K562 (cell line): ENCODE data around the gene EDA. TPM values are rescaled to one million over a fixed set of nuclear protein-coding genes. Genes with fewer than 3 reads are reported as not detected.

ENCODE experiments used
- ATAC-seq: fragments of 200-7000 bp; cut with Tn5 transposase; 3 replicates; pipeline ENCODE4 v1.9.1; 2020; ENCODE audit warnings: moderate library complexity
- BruUV-seq: library from RNA; stranded (reverse); fragments of 400-500 nt; replicated peaks from 2 replicates; lab custom pipeline; 2021; lab: Mats Ljungman, UMichigan
- CTCF ChIA-PET: fragments of 300-600 bp; formaldehyde crosslinking; extraction: SDS; loops from one replicate; lab custom pipeline; 2021; ENCODE audit warnings: low intra/inter-chr PET ratio; lab: Yijun Ruan, JAX
- POLR2A ChIA-PET: fragments of 300-600, 350-650 bp; sonication (Branson Sonifier 250); formaldehyde crosslinking; extraction: SDS; loops from one replicate; lab custom pipeline; 2021; ENCODE audit warnings: antibody characterized with exemption, inconsistent platforms; lab: Yijun Ruan, JAX
- DNase-seq, 4 experiments: peaks; one replicate each; pipeline versions ENCODE4 v3.0.0 to v3.0.0-alpha.2; 2011 to 2018; ENCODE audit warnings: low spot score in 3 of 4, mixed read lengths in 3 of 4; ENCODE audit errors: extremely low read depth in 1 of 4
- FAIRE-seq: peaks from 2 replicates; lab custom pipeline; 2011; peaks lifted over from hg19 to GRCh38; lab: Jason Lieb, UNC
- H2AFZ ChIP-seq: 2 replicates; pipeline ENCODE4 v1.6.0; 2011; ENCODE audit warnings: low read depth, low read length, control low read depth, inconsistent platforms
- H3K27ac ChIP-seq: fragments of 200-600 bp; 3 replicates; pipeline ENCODE4 v1.8.0; 2011; ENCODE audit warnings: low read depth, mild to moderate bottlenecking, control low read depth, inconsistent platforms, low read length, moderate library complexity, mixed read lengths; ENCODE audit errors: extremely low read depth
- H3K27me3 ChIP-seq, 2 experiments: fragments of 300-600 bp in 1 of 2; 2 replicates in 1 of 2; 3 replicates in 1 of 2; pipeline versions ENCODE4 v1.6.0 to v1.8.0; 2011; ENCODE audit warnings: inconsistent platforms in 2 of 2, low read length in 2 of 2, mild to moderate bottlenecking in 1 of 2, mixed read lengths in 1 of 2, moderate library complexity in 1 of 2; ENCODE audit not compliant: control insufficient read depth in 2 of 2, insufficient read depth in 2 of 2
- H3K36me3 ChIP-seq: fragments of 300-600 bp; 3 replicates; pipeline ENCODE4 v1.8.0; 2011; ENCODE audit warnings: mild to moderate bottlenecking, low read length, inconsistent platforms; ENCODE audit not compliant: control insufficient read depth, insufficient read depth
- H3K4me1 ChIP-seq, 2 experiments: fragments of 200-600 bp in 1 of 2; replicated peaks in 1 of 2; 2 replicates in 1 of 2; 3 replicates in 1 of 2; pipeline versions ENCODE4 v1.5.1 to v1.8.0; 2011; ENCODE audit warnings: inconsistent platforms in 2 of 2, low read length in 2 of 2, mild to moderate bottlenecking in 1 of 2, mixed read lengths in 1 of 2, moderate library complexity in 1 of 2; ENCODE audit not compliant: control insufficient read depth in 2 of 2, insufficient read depth in 2 of 2
- H3K4me2 ChIP-seq: 2 replicates; pipeline ENCODE4 v1.6.1; 2011; ENCODE audit warnings: low read length, control low read depth, inconsistent platforms, mixed read lengths; ENCODE audit not compliant: insufficient read depth
- H3K4me3 ChIP-seq: fragments of 200-600 bp; sonication (generic), shearing (Covaris generic); 2 replicates; pipeline ENCODE4 v1.5.1; 2016; ENCODE audit warnings: control low read depth, inconsistent platforms
- H3K79me2 ChIP-seq: fragments of 200-600 bp; 3 replicates; pipeline ENCODE4 v1.8.0; 2011; ENCODE audit warnings: low read length, inconsistent platforms; ENCODE audit not compliant: control insufficient read depth, insufficient read depth
- H3K9ac ChIP-seq, 2 experiments: 2 replicates each; pipeline versions ENCODE4 v1.6.0 to v1.6.1; 2011; ENCODE audit warnings: low read depth in 2 of 2, low read length in 2 of 2, control low read depth in 1 of 2, inconsistent platforms in 1 of 2, mild to moderate bottlenecking in 1 of 2, mixed read lengths in 1 of 2; ENCODE audit not compliant: insufficient read depth in 1 of 2
- H3K9me1 ChIP-seq: one replicate; pipeline ENCODE4 v1.6.0; 2011; ENCODE audit warnings: inconsistent platforms, mild to moderate bottlenecking, low read length, moderate library complexity; ENCODE audit not compliant: control insufficient read depth, insufficient read depth
- H3K9me3 ChIP-seq: replicated peaks from 2 replicates; pipeline ENCODE4 v1.5.1; 2011; ENCODE audit warnings: low read depth, low read length, inconsistent platforms; ENCODE audit not compliant: control insufficient read depth, insufficient read depth
- H4K20me1 ChIP-seq: replicated peaks from 2 replicates; pipeline ENCODE4 v1.6.1; 2011; ENCODE audit warnings: low read length, inconsistent platforms, mixed read lengths; ENCODE audit not compliant: control insufficient read depth, insufficient read depth
- ARHGAP35 ChIP-seq: fragments of 450-650 bp; IDR thresholded peaks from 2 replicates; pipeline ENCODE4 v1.6.1; 2018; ENCODE audit not compliant: partially characterized antibody
- FOS ChIP-seq: IDR thresholded peaks from 3 replicates; pipeline ENCODE4 v1.6.1; 2011; ENCODE audit not compliant: insufficient read length; ENCODE audit errors: extremely low read depth
- HDAC2 ChIP-seq: fragments of 450-650 bp; IDR thresholded peaks from 2 replicates; pipeline ENCODE4 v1.6.1; 2016; ENCODE audit warnings: mild to moderate bottlenecking
- HDGF ChIP-seq: fragments of 450-650 bp; IDR thresholded peaks from 2 replicates; pipeline ENCODE4 v1.6.1; 2016
- KHSRP ChIP-seq: fragments of 450-650 bp; IDR thresholded peaks from 2 replicates; pipeline ENCODE4 v1.6.1; 2017
- MYBL2 ChIP-seq, 2 experiments: fragments of 450-650 bp in 1 of 2; sonication (generic) in 1 of 2; formaldehyde crosslinking in 1 of 2; IDR thresholded peaks; 2 replicates each; pipeline versions ENCODE4 v1.6.1 to v1.8.1; 2017 to 2022; ENCODE audit warnings: borderline replicate concordance in 1 of 2, inconsistent platforms in 1 of 2, low read depth in 1 of 2, mild to moderate bottlenecking in 1 of 2, missing genetic modification reagents in 1 of 2, moderate library complexity in 1 of 2
- PHTF2 ChIP-seq: fragments of 250-450 bp; sonication (Bioruptor Pico); IDR thresholded peaks from 2 replicates; pipeline ENCODE4 v1.5.0; 2021; ENCODE audit warnings: mild to moderate bottlenecking
- TBL1XR1 ChIP-seq, 2 experiments: IDR thresholded peaks; 2 replicates each; pipeline ENCODE4 v1.6.1; 2012; ENCODE audit warnings: improper control_type of control experiment in 2 of 2, low read length in 2 of 2, mild to moderate bottlenecking in 1 of 2
- TCF7 ChIP-seq: sonication (generic); IDR thresholded peaks from 2 replicates; pipeline ENCODE4 v1.6.1; 2016; ENCODE audit warnings: antibody characterized with exemption, borderline replicate concordance
- ZNF143 ChIP-seq: sonication (generic); formaldehyde crosslinking; IDR thresholded peaks from 2 replicates; pipeline ENCODE4 v1.9.0; 2022; ENCODE audit warnings: mild to moderate bottlenecking, missing genetic modification reagents
- ZNF696 ChIP-seq: fragments of 250-450 bp; sonication (Bioruptor Pico); conservative IDR thresholded peaks from 2 replicates; pipeline ENCODE4 v1.4.0; 2020; ENCODE audit warnings: mild to moderate bottlenecking, moderate library complexity
- WGBS: fragments of 100-300 bp; shearing (Covaris generic); methylation state at CpG from one replicate; pipeline ENCODE4 v1.1.6; 2016; ENCODE audit warnings: low coverage, mixed read lengths; ENCODE audit not compliant: insufficient coverage; ENCODE audit errors: missing lambda C conversion rate; 5-methylcytosine and 5-hydroxymethylcytosine counted together
- in situ Hi-C: fragments of 300-500 bp; cut with MboI; formaldehyde crosslinking; loops from 4 replicates; pipeline ENCODE4 v1.15.0; 2018; ENCODE audit warnings: inconsistent platforms, mixed read lengths
- intact Hi-C: fragments of 100-400 bp; cut with micrococcal nuclease; formaldehyde crosslinking; loops from 2 replicates; pipeline ENCODE4 v1.14.2; 2022
- polyA plus RNA-seq, 8 experiments: library from polyadenylated mRNA; depleted of rRNA in 4 of 8; stranded (reverse) in 5 of 8; unstranded in 3 of 8; fragments of >200 nt; fragmentation: Nextera tagmentation in 2 of 8; fragmentation: Illumina TruSeq in 1 of 8; extraction: Ambion mirVana in 2 of 8; extraction: Trizol in 1 of 8; gene quantifications; 2 replicates each; pipeline versions ENCODE4 v1.2.1 to v1.2.3, GENCODE V29; 2011 to 2014; ENCODE audit warnings: inconsistent platforms in 1 of 8, missing spikeins in 1 of 8
- total RNA-seq, 7 experiments: library from RNA; depleted of rRNA in 6 of 7; stranded (reverse); fragments of >200 nt in 6 of 7; fragmentation: Illumina TruSeq in 2 of 7; extraction: Trizol in 2 of 7; gene quantifications; 2 replicates each; pipeline versions ENCODE4 v1.2.1 to v1.2.3, GENCODE V29; 2011 to 2021; ENCODE audit warnings: low replicate concordance in 1 of 7

The EDA gene
- total and polyA plus RNA-seq, 9 of the 15 experiments (the other 6 are each of a cell fraction or from before 2014, with no cell fraction given): 0.03 to 0.40 (median 0.07) TPM

- POLR2A ChIA-PET: no interaction called here
- H3K9ac ChIP-seq: no peak overlapping the region
- no peak for FAIRE-seq
- H3K9me3 ChIP-seq: no peaks in the 10 kb centered on the region
- in situ Hi-C loops: no loop called here
- H3K27me3 ChIP-seq: no peaks in the 10 kb centered on the region; a peak in 1 of 5 replicates
- H4K20me1 ChIP-seq: no peaks in the 10 kb centered on the region
- H3K4me1 ChIP-seq: no peaks in the 10 kb centered on the region
- H3K9me1 ChIP-seq: no peaks in the 10 kb centered on the region
- no peaks in the 10 kb centered on the region for H3K79me2 ChIP-seq
- TF ChIP-seq MYBL2 (IDR thresholded peaks at IDR 0.05; ENCODE audit: low read depth): no peak
- no peak for TF ChIP-seq MYBL2 (CRISPR knock-in tag; IDR thresholded peaks at IDR 0.05; ENCODE audit: borderline replicate concordance)
- no peak for TF ChIP-seq ZNF143 (CRISPR knock-in tag)
- TF ChIP-seq ZNF696 (CRISPR knock-in tag): no peak
- no peak for TF ChIP-seq HDGF
- no peak for TF ChIP-seq TCF7
- TF ChIP-seq ARHGAP35: no peak
- no peak for TF ChIP-seq FOS
- TF ChIP-seq PHTF2 (CRISPR knock-in tag): no peak
- TF ChIP-seq HDAC2: no peak
- TF ChIP-seq TBL1XR1 (IDR thresholded peaks at IDR 0.05; ENCODE audit: low read length in 2 of 2): no peak
- TF ChIP-seq KHSRP: no peak
- TF ChIP-seq, all 486 proteins: peak for 0
- Histone ChIP-seq H3K27ac (no peak overlapping the region), H3K4me3 (no peak overlapping the region), H3K36me3 (no peaks in the 10 kb centered on the region), H2AFZ (no peak overlapping the region), H3K4me2 (no peak overlapping the region)
- ATAC-seq: no peak
- intact Hi-C loops: no loop called here
- DNase-seq: no peak
- 0% methylated on average over 2 of the region's 2 CpGs for WGBS
- CTCF ChIA-PET: no interaction called here
- BruUV-seq: no TSS peak
These were observed 379.6 kb downstream of the EDA start for GRCh38 chrX:69995362-69996112.
